Stimulated activated CD8-positive, alpha-beta memory T cell treated with anti-CD3 and anti-CD28 coated beads, Interleukin-4, amount 100 ng/mL, for 24 hours (primary cell): ENCODE measurements around the gene RGP1.

ENCODE experiments used
- DNase-seq: peaks from one replicate; pipeline ENCODE4 v3.0.0-alpha.2; 2020; ENCODE audit warnings: low read depth

The RGP1 gene

GRCh38 chr9:35719546-35719945, 29.5 kb upstream of the RGP1 start:
- DNase-seq = no peak

- DNase-seq = no peak
Observed at GRCh38 chr9:35723426-35723825, 25.7 kb upstream of the RGP1 start.

DNA sequence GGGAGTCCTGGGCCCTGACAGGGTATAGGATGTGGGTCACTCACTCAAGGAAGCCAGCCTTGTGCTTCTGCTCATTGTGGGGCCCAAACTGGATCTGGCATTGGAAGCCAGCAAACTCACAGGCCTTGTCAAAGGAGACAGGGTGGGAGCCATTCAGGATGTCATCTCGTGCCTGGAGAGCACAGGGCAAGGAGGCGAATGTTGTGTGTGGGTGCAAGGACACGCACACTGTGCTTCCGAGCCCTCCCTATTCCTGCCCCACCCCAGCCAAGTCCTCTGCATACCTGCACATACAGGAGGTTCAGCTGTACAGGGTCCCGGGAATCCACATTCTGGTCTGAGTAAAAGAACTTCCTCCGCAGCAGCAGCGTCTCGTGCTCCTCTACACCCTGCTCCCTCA, 25.2 kb upstream of the RGP1 start:
- no peak for DNase-seq

DNA sequence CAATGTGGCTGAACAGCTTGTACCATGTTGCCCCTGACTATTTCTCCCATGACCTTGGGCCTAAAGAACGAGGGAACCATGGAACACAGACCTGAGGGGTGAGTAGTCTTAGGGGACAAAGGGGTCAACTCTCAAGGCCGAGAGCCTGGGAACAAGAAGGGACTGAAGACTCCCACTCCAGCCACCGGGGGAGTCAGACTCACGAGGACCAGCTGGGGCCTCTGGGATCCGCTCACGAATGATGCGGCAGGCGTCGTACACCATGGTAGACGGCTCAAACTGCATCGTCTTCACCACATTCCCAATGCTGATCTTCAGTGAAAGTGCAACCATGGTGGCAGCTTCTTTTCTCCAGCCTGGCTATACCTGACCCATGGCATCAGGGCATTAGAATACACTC, 23.7 kb upstream of the RGP1 start:
- DNase-seq = no peak

- no peak for DNase-seq
Observed at GRCh38 chr9:35726931-35727330, 22.2 kb upstream of the RGP1 start.

DNA sequence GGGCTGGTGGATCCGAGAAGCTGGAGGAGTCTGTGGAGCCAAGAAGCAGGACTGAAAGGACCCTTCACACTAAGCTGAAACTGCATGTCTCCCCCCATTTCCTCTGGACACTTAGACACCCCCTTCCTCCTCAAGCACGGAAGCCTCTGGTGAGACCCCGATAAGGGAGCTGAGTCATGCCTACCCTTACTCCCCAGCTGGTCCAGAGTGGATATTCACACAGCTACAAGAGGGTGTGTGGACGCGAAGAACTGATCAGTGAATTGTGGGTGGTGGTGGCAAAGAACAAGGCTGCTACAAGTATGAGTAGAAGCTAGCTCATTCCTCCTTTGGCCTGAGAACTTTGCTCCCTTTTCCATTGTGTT, 21.4 kb upstream of the RGP1 start:
- DNase-seq = no peak

- peak; percentile 26 for DNase-seq
Observed at GRCh38 chr9:35728041-35728971, 20.8 kb upstream of the RGP1 start.

DNA sequence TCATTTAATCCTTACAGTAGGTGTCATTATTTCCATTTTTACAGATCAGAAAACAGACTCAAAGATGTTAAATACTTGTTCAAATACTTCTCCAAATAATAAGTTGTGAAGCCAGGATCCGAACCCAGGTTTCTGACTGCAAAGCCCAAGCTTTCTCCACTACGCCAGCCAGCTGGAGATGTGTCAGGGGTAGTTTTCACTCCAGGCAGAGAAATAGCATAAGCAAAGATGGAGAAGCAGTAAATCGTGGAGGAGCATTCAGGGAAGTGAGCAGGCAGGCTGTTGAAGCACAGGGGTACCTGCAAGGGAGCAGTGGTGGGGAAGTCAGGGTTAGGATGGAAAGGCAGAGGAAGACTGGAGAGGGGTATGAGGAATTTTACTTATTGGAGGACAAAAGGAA, 20.0 kb upstream of the RGP1 start:
- DNase-seq = no peak

DNA sequence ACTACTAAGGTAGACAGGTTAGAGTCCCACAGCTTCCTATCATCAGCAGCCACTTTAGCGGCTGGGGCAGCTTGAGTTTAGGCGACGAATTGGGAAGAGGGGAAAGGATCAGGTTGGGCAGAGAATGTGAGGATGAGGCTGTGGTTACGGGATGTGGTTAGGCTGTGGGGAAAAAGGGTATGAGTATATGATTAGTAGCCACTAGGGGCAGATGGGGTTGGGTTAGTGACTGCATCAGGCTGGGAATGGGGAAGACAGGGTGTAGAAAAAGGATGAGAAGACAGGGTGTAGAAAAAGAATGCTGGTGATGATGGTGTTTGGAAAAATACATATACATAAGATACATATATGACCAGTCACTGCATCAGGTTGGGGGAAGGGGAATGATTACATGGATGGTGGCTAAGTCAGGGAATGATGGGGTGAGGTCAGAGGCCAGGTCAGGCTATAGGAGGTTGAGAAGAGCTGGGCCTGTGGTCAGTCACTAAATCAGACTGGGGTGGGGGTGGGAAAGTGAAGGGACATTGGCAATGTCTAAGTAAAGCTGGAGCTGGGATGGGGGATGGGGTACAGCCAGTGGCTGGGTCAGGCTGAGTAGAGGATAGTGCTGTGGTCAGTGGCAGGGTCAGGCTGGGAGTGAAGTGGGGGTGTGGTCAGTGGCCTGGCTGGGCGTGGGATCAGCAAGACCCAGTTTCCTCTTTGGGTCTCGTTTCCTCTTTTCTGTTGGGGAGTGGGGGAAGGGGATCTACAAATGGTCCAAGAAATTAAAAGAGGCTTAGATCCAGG, 19.2 kb upstream of the RGP1 start:
- no peak for DNase-seq

DNA sequence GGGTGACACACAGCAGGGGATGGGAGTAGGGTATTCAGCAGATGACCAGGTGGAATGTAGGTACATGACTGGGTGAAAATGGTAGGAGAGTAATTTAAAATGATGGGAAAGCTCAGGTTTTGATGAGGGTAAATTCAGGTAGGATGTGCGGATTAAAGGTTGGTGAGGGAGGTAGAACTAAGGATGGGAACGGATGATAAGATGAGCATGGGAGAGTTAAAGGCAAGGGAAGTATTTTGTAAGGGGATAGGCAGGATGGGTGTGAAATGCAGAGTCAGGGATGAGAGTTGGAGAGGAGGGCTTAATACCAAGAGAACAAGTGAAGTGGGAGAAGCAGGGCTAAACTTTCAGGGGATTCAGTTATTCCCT, 18.6 kb upstream of the RGP1 start:
- no peak for DNase-seq

DNA sequence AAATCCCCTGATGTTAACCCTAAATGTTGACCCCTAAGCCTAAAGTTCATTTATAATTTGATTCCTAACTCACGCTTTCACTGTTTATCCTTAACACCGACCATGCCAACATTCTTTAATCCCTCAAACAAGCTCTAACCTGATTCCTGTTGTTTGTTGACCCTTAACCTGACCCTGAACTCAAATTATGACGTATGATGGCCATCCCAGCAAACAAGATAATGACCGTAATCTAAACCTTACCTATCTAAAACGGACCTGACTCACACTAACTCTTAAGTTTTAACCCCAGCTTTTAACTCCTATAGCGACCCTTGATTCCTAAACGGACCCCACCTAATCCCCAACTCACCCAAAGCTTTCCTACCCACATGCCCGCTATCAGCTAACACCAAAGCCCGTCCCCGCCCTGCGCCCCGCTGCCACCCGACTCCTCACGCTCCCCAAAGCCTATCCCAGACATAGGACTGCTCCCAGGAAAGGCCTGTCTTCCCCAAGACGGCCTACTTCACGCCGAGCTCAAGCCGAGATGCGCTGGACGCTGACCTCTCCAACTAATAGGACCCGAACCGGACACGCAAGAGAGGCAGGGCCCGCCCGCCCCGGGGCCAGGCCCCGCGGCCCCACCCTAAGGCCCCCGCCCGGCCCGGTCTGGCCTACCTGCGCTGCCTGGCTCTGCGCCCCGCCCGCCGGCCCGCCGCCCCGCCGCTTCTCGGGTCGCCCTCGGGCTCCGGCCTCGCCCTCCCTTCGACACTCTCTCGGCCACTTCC, 17.5 kb upstream of the RGP1 start:
- DNase-seq = no peak

GRCh38 chr9:35732185-35732799, 16.8 kb upstream of the RGP1 start, which contains the start of the genes CREB3 and TLN1:
Gene CREB3, plus strand, starts transcription at chr9:35732666. Its CDS starts 107 bp downstream, at chr9:35732773.
Gene TLN1, minus strand, starts transcription at chr9:35732195. Its CDS starts 6,501 bp downstream, at chr9:35725694.
- DNase-seq = peak; percentile 94

DNA sequence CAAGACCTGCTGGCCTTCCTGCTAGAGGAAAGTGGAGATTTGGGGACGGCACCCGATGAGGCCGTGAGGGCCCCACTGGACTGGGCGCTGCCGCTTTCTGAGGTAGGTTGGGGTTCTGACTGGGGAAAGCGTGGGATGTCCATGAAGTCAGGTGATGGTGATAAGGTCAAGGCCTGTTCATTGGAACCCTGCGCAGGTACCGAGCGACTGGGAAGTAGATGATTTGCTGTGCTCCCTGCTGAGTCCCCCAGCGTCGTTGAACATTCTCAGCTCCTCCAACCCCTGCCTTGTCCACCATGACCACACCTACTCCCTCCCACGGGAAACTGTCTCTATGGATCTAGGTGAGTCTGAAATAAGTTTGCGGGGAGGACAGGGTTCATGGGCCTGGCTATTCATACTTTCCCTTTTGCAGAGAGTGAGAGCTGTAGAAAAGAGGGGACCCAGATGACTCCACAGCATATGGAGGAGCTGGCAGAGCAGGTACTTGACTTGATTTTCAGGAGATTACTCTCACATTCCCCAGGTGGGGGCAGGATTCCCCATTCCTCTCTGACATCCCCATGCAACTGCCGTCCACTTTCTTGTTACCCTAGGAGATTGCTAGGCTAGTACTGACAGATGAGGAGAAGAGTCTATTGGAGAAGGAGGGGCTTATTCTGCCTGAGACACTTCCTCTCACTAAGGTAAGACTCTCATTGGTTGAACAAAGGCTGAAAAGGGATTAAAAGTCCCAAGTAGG, 16.1 kb upstream of the RGP1 start:
- no peak for DNase-seq

DNA sequence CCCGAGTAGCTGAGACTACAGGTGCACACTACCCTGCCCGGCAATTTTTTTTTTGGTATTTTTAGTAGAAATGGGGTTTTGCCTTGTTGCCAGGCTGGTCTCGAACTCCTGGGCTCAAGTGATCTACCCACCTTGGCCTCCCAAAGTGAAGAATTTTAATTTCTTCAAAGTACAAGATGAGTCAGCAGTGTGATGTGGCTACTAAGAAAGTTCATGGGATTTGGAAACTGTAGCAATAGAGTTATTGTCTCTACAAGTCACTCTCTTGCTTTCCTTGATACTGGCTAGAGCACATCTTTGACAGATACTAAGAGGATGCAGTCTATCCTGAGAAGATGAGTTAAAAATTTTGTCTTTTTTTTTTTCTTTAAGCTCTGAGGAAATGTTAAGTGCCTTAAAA, 15.0 kb upstream of the RGP1 start:
- no peak for DNase-seq

DNA sequence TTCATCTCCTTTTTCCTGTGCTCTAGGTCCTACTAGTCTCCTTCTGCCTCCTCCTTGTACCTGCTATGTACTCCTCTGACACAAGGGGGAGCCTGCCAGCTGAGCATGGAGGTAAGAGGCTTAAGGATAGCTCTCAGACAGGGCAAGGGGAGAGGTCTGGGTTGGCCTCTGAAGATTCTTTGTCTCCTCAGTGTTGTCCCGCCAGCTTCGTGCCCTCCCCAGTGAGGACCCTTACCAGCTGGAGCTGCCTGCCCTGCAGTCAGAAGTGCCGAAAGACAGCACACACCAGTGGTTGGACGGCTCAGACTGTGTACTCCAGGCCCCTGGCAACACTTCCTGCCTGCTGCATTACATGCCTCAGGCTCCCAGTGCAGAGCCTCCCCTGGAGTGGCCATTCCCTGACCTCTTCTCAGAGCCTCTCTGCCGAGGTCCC, 12.9 kb upstream of the RGP1 start:
- no peak for DNase-seq

- DNase-seq = no peak
Observed at GRCh38 chr9:35737143-35737542, 11.9 kb upstream of the RGP1 start.

DNA sequence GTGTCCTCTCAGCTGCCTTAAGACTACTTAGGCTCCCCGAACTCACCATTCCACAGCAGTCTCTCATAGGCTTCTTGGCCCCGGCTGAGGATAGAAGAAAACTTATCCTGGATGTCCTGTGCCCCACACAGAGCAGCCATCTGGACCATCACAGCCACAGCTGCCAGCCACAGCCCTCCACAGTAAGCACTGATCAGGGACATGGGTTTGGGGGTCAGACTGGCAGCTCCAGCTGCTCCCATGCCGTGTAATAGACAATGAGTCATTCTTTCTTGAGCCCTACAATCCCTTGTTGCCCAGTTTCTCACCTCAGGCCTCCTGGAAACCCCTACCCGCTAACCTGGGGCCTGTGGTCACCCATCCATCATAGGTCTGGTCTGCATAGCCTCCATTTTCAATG, 10.9 kb upstream of the RGP1 start:
- no peak for DNase-seq

- no peak for DNase-seq
Observed at GRCh38 chr9:35738924-35739323, 10.2 kb upstream of the RGP1 start.

DNA sequence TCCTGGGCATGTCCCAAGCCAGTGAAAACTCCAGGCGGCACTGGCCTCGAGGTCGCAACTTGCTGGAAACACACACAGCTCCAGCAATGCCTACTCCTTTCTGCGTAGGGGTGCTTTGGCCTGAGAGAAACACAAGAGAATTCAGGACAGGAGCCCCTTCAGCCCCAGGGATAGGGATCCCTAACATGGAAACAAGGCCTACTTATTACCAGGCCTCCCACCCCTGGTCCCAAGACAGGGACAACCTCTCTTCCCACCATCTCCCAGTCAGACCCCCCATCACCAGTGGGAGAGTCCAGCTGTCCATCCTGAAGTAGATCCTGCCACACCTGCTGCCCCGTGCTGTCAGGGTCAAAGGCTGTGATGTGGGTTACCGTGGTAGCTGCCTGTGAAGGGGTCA, 8.8 kb upstream of the RGP1 start:
- DNase-seq = no peak

DNA sequence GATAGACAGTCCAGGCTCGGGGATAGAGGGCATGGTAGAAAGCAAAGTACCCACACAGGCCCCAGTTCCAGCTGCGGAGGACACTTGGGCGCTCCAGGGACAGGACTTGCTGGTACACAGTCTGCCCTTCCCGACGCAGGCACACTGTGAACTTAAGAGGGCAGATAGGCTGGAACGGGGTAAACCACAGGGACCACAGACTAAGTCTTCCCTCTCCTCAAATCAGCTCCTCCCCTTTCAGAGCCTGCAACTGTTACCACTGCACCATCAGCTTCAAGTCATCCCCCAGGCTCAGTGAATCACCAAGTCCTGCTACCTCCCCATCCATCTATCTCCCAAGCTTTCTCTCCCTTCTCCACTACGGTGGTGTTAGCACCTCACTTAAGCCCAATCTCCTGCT, 7.3 kb upstream of the RGP1 start:
- no peak for DNase-seq

DNA sequence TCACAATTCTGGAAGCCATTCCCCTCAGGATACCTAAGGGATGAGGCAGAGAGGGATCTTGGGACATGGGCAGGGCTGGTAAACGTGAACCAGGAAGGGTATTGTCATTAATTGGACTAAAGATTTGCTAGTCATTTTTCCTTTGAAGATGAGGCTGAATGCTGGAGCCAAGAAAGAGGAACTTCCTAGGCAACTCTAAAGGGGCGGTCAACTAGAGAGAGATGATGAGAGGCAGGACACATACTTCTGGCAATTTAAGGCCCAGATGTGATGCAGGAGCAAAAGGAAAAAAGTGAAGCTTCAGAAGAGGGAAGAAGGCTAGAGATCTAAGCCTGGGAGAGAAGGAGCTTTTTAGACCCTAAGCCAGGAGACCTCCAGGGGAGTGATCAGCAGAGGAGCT, 5.6 kb upstream of the RGP1 start:
- no peak for DNase-seq
